Left renal cortex interstitium (tissue), 4 donors: ENCODE measurements around the gene BLOC1S3. TPM values are rescaled to one million over a fixed set of nuclear protein-coding genes. Genes with fewer than 3 reads are reported as not detected.
"Not testable (repeated sequence)": the region's sequence is repeated elsewhere in the genome, so short reads cannot be mapped to it uniquely, and the experiment has no call there.

Source experiments
- DNase-seq, 4 donors: peaks; one replicate each; pipeline ENCODE4 v3.0.0-alpha.2; 2013; ENCODE audit warnings: low read depth in 4 of 4, low spot score in 2 of 4, missing footprints in 1 of 4
- polyA plus RNA-seq, 4 donors: library from polyadenylated mRNA; unstranded; fragments of 120-200 nt; gene quantifications; one replicate each; pipeline ENCODE4 v1.2.1, GENCODE V29; 2013; ENCODE audit not compliant: insufficient read length in 4 of 4

BLOC1S3 gene
- polyA plus RNA-seq, 4 donors: 7.9 to 13.0 (median 10.5) TPM

GRCh38 chr19:45217957-45218334 is 39.4 kb downstream of the BLOC1S3 start:
- DNase-seq: no peak

GRCh38 chr19:45218426-45218825 is 39.8 kb downstream of the BLOC1S3 start:
- DNase-seq: no peak

GRCh38 chr19:45218911-45219743 is 40.5 kb downstream of the BLOC1S3 start:
- no peak for DNase-seq

- no peak for DNase-seq
These were observed 44.1 kb downstream of the BLOC1S3 start for GRCh38 chr19:45222724-45223123.

- no peak for DNase-seq
These were observed 45.3 kb downstream of the BLOC1S3 start for GRCh38 chr19:45223879-45224278.

- no peak for DNase-seq
These were observed 46.1 kb downstream of the BLOC1S3 start for GRCh38 chr19:45224645-45225044.

GRCh38 chr19:45229056-45229455 is 50.5 kb downstream of the BLOC1S3 start:
- DNase-seq: not testable (repeated sequence)

Other genes starting within 250 kb of the BLOC1S3 start
- gene APOC4, start 236.5 kb upstream of the BLOC1S3 start, polyA plus RNA-seq: under 1 TPM in 1 of 4 donors, not detected in 3; 0.51 TPM
- 10 to 100 TPM in 2 of 4 donors, 1 to 10 TPM in 2; 5.5 to 21.4 (median 8.5) TPM for gene APOC2, start 232.7 kb upstream of the BLOC1S3 start, polyA plus RNA-seq
- gene CLPTM1, start 223.4 kb upstream of the BLOC1S3 start, polyA plus RNA-seq: 100 to 1,000 TPM; 112 to 140 (median 116) TPM
- 1 to 10 TPM; 4.0 to 7.4 (median 6.8) TPM for gene RELB, start 177.3 kb upstream of the BLOC1S3 start, polyA plus RNA-seq
- gene CLASRP, start 139.7 kb upstream of the BLOC1S3 start, polyA plus RNA-seq: 10 to 100 TPM; 56.3 to 89.1 (median 73.0) TPM
- gene ZNF296, start 102.3 kb upstream of the BLOC1S3 start, polyA plus RNA-seq: 1 to 10 TPM in 3 of 4 donors, under 1 TPM in 1; 0.35 to 2.3 (median 1.6) TPM
- gene GEMIN7, start 99.5 kb upstream of the BLOC1S3 start, polyA plus RNA-seq: 10 to 100 TPM; 19.2 to 25.0 (median 22.6) TPM
- 10 to 100 TPM; 19.4 to 36.6 (median 32.4) TPM for gene PPP1R37, start 85.6 kb upstream of the BLOC1S3 start, polyA plus RNA-seq
- under 1 TPM; 0.13 to 0.39 (median 0.20) TPM for gene NKPD1, start 17.8 kb upstream of the BLOC1S3 start, polyA plus RNA-seq
- 10 to 100 TPM; 32.7 to 51.4 (median 44.5) TPM for gene TRAPPC6A, start 547 bp upstream of the BLOC1S3 start, polyA plus RNA-seq
- 10 to 100 TPM in 2 of 4 donors, 1 to 10 TPM in 2; 7.8 to 15.3 (median 10.6) TPM for gene EXOC3L2, start 66.6 kb downstream of the BLOC1S3 start, polyA plus RNA-seq
- 10 to 100 TPM; 34.4 to 41.7 (median 41.1) TPM for gene MARK4, start 72.5 kb downstream of the BLOC1S3 start, polyA plus RNA-seq
- under 1 TPM; 0.29 to 0.88 (median 0.57) TPM for gene CKM, start 144.1 kb downstream of the BLOC1S3 start, polyA plus RNA-seq
- 1 to 10 TPM in 3 of 4 donors, under 1 TPM in 1; 0.93 to 2.5 (median 1.9) TPM for gene KLC3, start 162.0 kb downstream of the BLOC1S3 start, polyA plus RNA-seq
- 10 to 100 TPM; 31.8 to 44.1 (median 36.8) TPM for gene ERCC2, start 191.8 kb downstream of the BLOC1S3 start, polyA plus RNA-seq
- 10 to 100 TPM in 2 of 4 donors, 1 to 10 TPM in 2; 7.5 to 16.5 (median 9.7) TPM for gene PPP1R13L, start 226.3 kb downstream of the BLOC1S3 start, polyA plus RNA-seq
- gene POLR1G, start 227.9 kb downstream of the BLOC1S3 start, polyA plus RNA-seq: 1 to 10 TPM; 3.2 to 5.3 (median 4.1) TPM
- 10 to 100 TPM; 69.2 to 98.2 (median 91.8) TPM for gene ERCC1, start 245.1 kb downstream of the BLOC1S3 start, polyA plus RNA-seq